ENCODE results near the gene KCNK16.
A peak's percentile ranks its signal among the peaks of the same experiment; 100 is the strongest.

The KCNK16 gene

GRCh38 chr6:39322306-39322850, at the start of gene KCNK16:
Gene KCNK16 (minus strand): TSS chr6:39322702. CDS start chr6:39322540, 162 bp downstream.
- TF ChIP-seq CTCF (IDR thresholded peaks at IDR 0.05): no peak
- no peak for TF ChIP-seq ZFX (IDR thresholded peaks at IDR 0.05; ENCODE audit: borderline replicate concordance)
- H3K27ac ChIP-seq: no peak within 1 kb of the TSS

GRCh38 chr6:39370390-39370789, 47.9 kb upstream of the KCNK16 start:
- H3K27ac ChIP-seq: no peak overlapping the region
- TF ChIP-seq ZFX (IDR thresholded peaks at IDR 0.05; ENCODE audit: borderline replicate concordance) (no peak), CTCF (IDR thresholded peaks at IDR 0.05) (no peak)

- H3K27ac ChIP-seq: no peak overlapping the region
- TF ChIP-seq CTCF (IDR thresholded peaks at IDR 0.05) (peak; percentile 9; the same call in 1 of the 2 replicates), ZFX (IDR thresholded peaks at IDR 0.05; ENCODE audit: borderline replicate concordance) (no peak)
Measured at GRCh38 chr6:39369987-39370386, 47.5 kb upstream of the KCNK16 start.

- no peak overlapping the region for H3K27ac ChIP-seq
- TF ChIP-seq ZFX (IDR thresholded peaks at IDR 0.05; ENCODE audit: borderline replicate concordance) (no peak), CTCF (IDR thresholded peaks at IDR 0.05) (no peak)
Measured at GRCh38 chr6:39367700-39368099, 45.2 kb upstream of the KCNK16 start.

- H3K27ac ChIP-seq: no peak overlapping the region
- no peak for TF ChIP-seq ZFX (IDR thresholded peaks at IDR 0.05; ENCODE audit: borderline replicate concordance)
Measured at GRCh38 chr6:39366931-39367618, 44.6 kb upstream of the KCNK16 start.

GRCh38 chr6:39365281-39366074, 43.0 kb upstream of the KCNK16 start:
- no peak for TF ChIP-seq CTCF (IDR thresholded peaks at IDR 0.05)
- no peak for TF ChIP-seq ZFX (IDR thresholded peaks at IDR 0.05; ENCODE audit: borderline replicate concordance)

GRCh38 chr6:39363280-39363679, 40.8 kb upstream of the KCNK16 start:
- no peak for TF ChIP-seq CTCF (IDR thresholded peaks at IDR 0.05)
- no peak for TF ChIP-seq ZFX (IDR thresholded peaks at IDR 0.05; ENCODE audit: borderline replicate concordance)
- no peak overlapping the region for H3K27ac ChIP-seq

More at GRCh38 chr6:39365281-39366074, 43.0 kb upstream of the KCNK16 start:
- H3K27ac ChIP-seq: no peak overlapping the region

Measured in 22Rv1 (cell line).